B cell (primary cell): ENCODE results near the gene PNLDC1. TPM values are rescaled to one million over a fixed set of nuclear protein-coding genes. Genes with fewer than 3 reads are reported as not detected.
A peak's percentile ranks its signal among the peaks of the same experiment; 100 is the strongest.
"Not testable (repeated sequence)": the region's sequence is repeated elsewhere in the genome, so short reads cannot be mapped to it uniquely, and the experiment has no call there.

ENCODE experiments used
- ATAC-seq: fragments of 200-7000 bp; cut with Tn5 transposase; one replicate; pipeline ENCODE4 v1.10.0; 2021; ENCODE audit warnings: low read depth, mild to moderate bottlenecking, moderate number of reproducible peaks, moderate library complexity
- CTCF ChIA-PET: fragments of 350-600 bp; sonication (Branson Sonifier 250); formaldehyde crosslinking; loops from one replicate; lab custom pipeline; 2021; ENCODE audit warnings: antibody characterized with exemption, inconsistent platforms; lab: Charles Lee
- POLR2A ChIA-PET: fragments of 350-600 bp; sonication (Branson Sonifier 250); formaldehyde crosslinking; loops from one replicate; lab custom pipeline; 2021; ENCODE audit warnings: antibody characterized with exemption; lab: Charles Lee
- DNase-seq: peaks from one replicate; pipeline ENCODE4 v3.0.0; 2013
- H2AFZ ChIP-seq: 2 replicates; pipeline ENCODE4 v1.6.1; 2012; ENCODE audit warnings: mild to moderate bottlenecking, low read depth, low read length; ENCODE audit not compliant: insufficient read depth, poor library complexity, severe bottlenecking
- H3K27ac ChIP-seq, 2 donors: 1 replicate in 1 of 2; 2 replicates in 1 of 2; pipeline ENCODE4 v1.5.1; 2012 to 2013; ENCODE audit warnings: low read length in 2 of 2, mild to moderate bottlenecking in 2 of 2, moderate library complexity in 1 of 2
- H3K27me3 ChIP-seq, 4 experiments: fragments of 200-600 bp in 1 of 4; sonication (generic) in 1 of 4; replicated peaks in 1 of 4; 1 replicate in 2 of 4; 2 replicates in 2 of 4; pipeline versions ENCODE4 v1.6.1 to v1.7.0; 2013 to 2016; ENCODE audit warnings: low read length in 3 of 4, mild to moderate bottlenecking in 2 of 4, mixed read lengths in 1 of 4, moderate library complexity in 1 of 4; ENCODE audit not compliant: insufficient read depth in 4 of 4, control insufficient read depth in 3 of 4; ENCODE audit errors: control extremely low read depth in 1 of 4
- H3K36me3 ChIP-seq, 2 experiments: replicated peaks in 1 of 2; 1 replicate in 1 of 2; 2 replicates in 1 of 2; pipeline versions ENCODE4 v1.6.1 to v1.7.1; 2013; ENCODE audit warnings: low read length in 1 of 2; ENCODE audit not compliant: insufficient read depth in 2 of 2, control insufficient read depth in 1 of 2; ENCODE audit errors: control extremely low read depth in 1 of 2, extremely low read depth in 1 of 2
- H3K4me1 ChIP-seq, 2 donors: fragments of 200-600 bp in 1 of 2; sonication (generic) in 1 of 2; 1 replicate in 1 of 2; 2 replicates in 1 of 2; pipeline versions ENCODE4 v1.5.1 to v1.6.1; 2013 to 2017; ENCODE audit warnings: low read length in 2 of 2; ENCODE audit not compliant: control insufficient read depth in 2 of 2, insufficient read depth in 2 of 2
- H3K4me2 ChIP-seq: replicated peaks from 2 replicates; pipeline ENCODE3; 2012; ENCODE audit warnings: mild to moderate bottlenecking, low read depth, low read length; ENCODE audit not compliant: poor library complexity, severe bottlenecking
- H3K4me3 ChIP-seq, 5 experiments: fragments of 200-600 bp in 1 of 5; sonication (generic) in 1 of 5; 1 replicate in 3 of 5; 2 replicates in 2 of 5; pipeline versions ENCODE4 v1.5.1 to v1.7.0; 2011 to 2016; ENCODE audit warnings: low read length in 4 of 5, mild to moderate bottlenecking in 4 of 5, low read depth in 2 of 5, control low read depth in 1 of 5, moderate library complexity in 1 of 5; ENCODE audit not compliant: insufficient read depth in 1 of 5; ENCODE audit errors: control extremely low read depth in 1 of 5, extremely low read depth in 1 of 5
- H3K79me2 ChIP-seq: fragments of 200-600 bp; sonication (generic); one replicate; pipeline ENCODE4 v1.6.0; 2016; ENCODE audit warnings: low read length; ENCODE audit not compliant: control insufficient read depth, insufficient read depth
- H3K9ac ChIP-seq: fragments of 200-600 bp; sonication (generic); 2 replicates; pipeline ENCODE4 v1.6.1; 2017; ENCODE audit warnings: mild to moderate bottlenecking, low read length, moderate library complexity
- H3K9me3 ChIP-seq, 3 donors: one replicate each; pipeline versions ENCODE4 v1.6.1 to v1.7.1; 2013; ENCODE audit warnings: low read length in 2 of 3; ENCODE audit not compliant: control insufficient read depth in 2 of 3, insufficient read depth in 1 of 3; ENCODE audit errors: control extremely low read depth in 1 of 3
- H4K20me1 ChIP-seq: 2 replicates; pipeline ENCODE4 v1.6.0; 2012; ENCODE audit warnings: mild to moderate bottlenecking, low read length; ENCODE audit not compliant: insufficient read depth, control insufficient read depth, poor library complexity, severe bottlenecking
- H3K27ac Mint-ChIP-seq: one replicate; pipeline ENCODE4 v1.8.0; 2021; ENCODE audit warnings: mixed read lengths
- H3K27me3 Mint-ChIP-seq: one replicate; pipeline ENCODE4 v1.8.0; 2021; ENCODE audit warnings: mixed read lengths
- H3K4me1 Mint-ChIP-seq: one replicate; pipeline ENCODE4 v1.8.0; 2021; ENCODE audit warnings: mixed read lengths
- H3K4me3 Mint-ChIP-seq: one replicate; pipeline ENCODE4 v1.8.0; 2021; ENCODE audit warnings: mixed read lengths
- H3K9me3 Mint-ChIP-seq: one replicate; pipeline ENCODE4 v1.8.0; 2022; ENCODE audit warnings: mixed read lengths; ENCODE audit not compliant: insufficient read depth
- EZH2 ChIP-seq: IDR thresholded peaks from 2 replicates; pipeline ENCODE4 v1.6.1; 2012; ENCODE audit warnings: borderline replicate concordance, low read depth, mild to moderate bottlenecking, moderate library complexity, low read length; ENCODE audit not compliant: insufficient read depth, poor library complexity, severe bottlenecking
- WGBS: methylation state at CpG from one replicate; pipeline ENCODE4 v1.1.5; 2013; ENCODE audit warnings: missing lambda C conversion rate; ENCODE audit not compliant: insufficient coverage; 5-methylcytosine and 5-hydroxymethylcytosine counted together
- intact Hi-C: fragments of 100-400 bp; cut with micrococcal nuclease; formaldehyde crosslinking; loops from one replicate; pipeline ENCODE4 v1.10.0; 2022
- polyA plus RNA-seq: library from polyadenylated mRNA; depleted of rRNA; stranded (reverse); fragments of >200 nt; gene quantifications from 2 replicates; pipeline ENCODE4 v1.2.3, GENCODE V29; 2012
- total RNA-seq, 2 donors: library from RNA; stranded (reverse); fragments of 120-200 nt in 1 of 2; gene quantifications; 1 replicate in 1 of 2; 2 replicates in 1 of 2; pipeline versions ENCODE4 v1.2.3 to v1.2.4, GENCODE V29; 2013 to 2022
- TF ChIP-seq, protein P1 (sequence below): fragments of 200-600 bp; IDR thresholded peaks from one replicate; pipeline ENCODE4 v1.8.0; 2022; ENCODE audit warnings: antibody characterized with exemption, mild to moderate bottlenecking

Gene PNLDC1
- total and polyA plus RNA-seq, 2 donors (not counting 1 experiment from before 2014, with no cell fraction given), result 0.13 to 0.71 TPM

DNA sequence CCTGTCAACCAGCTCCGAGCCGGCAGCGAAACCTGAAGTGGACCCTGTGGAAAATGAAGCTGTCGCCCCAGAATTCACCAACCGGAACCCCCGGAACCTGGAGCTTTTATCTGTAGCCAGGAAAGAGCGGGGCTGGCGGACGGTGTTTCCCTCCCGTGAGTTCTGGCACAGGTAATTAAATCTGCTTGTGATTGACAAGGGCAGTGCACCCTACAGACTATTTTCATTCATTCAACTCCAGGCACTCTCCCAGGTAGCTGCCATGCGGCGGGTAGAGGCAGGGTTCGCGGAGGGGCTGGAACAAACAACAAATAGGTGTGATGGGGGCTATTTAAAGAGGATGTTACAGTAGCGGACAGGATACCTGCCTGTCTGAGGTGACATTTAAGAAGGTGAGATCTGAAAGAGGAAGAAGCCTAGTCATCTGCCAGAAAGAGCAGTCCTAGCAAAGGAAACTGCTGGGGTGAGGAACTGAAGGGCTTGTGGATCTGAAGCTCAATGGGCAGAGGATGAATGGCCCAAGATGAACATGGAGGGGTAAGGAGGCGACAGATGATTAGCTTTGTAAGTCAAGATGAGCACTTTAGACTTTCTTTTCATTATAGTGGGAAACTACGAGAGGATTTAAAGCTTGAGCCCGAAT lies 9.0 kb upstream of the PNLDC1 start:
- Mint-ChIP-seq H3K4me3 (peak overlapping the region; percentile 100), H3K27ac (peak overlapping the region; percentile 95), H3K27me3 (no peaks in the 10 kb centered on the region), H3K9me3 (no peaks in the 10 kb centered on the region), H3K4me1 (peaks cover 50% of the 10 kb centered on the region)
- peaks cover 49% of the 10 kb centered on the region for H4K20me1 ChIP-seq
- intact Hi-C loops, result loop anchor here (2.0 kb wide), 1 partner anchor 182 kb away; no protein-coding TSS in a partner anchor
- H3K9ac ChIP-seq, result peak overlapping the region; percentile 79
- TF ChIP-seq, protein P1, sequence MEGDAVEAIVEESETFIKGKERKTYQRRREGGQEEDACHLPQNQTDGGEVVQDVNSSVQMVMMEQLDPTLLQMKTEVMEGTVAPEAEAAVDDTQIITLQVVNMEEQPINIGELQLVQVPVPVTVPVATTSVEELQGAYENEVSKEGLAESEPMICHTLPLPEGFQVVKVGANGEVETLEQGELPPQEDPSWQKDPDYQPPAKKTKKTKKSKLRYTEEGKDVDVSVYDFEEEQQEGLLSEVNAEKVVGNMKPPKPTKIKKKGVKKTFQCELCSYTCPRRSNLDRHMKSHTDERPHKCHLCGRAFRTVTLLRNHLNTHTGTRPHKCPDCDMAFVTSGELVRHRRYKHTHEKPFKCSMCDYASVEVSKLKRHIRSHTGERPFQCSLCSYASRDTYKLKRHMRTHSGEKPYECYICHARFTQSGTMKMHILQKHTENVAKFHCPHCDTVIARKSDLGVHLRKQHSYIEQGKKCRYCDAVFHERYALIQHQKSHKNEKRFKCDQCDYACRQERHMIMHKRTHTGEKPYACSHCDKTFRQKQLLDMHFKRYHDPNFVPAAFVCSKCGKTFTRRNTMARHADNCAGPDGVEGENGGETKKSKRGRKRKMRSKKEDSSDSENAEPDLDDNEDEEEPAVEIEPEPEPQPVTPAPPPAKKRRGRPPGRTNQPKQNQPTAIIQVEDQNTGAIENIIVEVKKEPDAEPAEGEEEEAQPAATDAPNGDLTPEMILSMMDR, result no peak
- TF ChIP-seq EZH2, result no peak
- H2AFZ ChIP-seq, result peak overlapping the region; percentile 80
- ChIA-PET CTCF (interaction anchor here (0.7 to 3.0 kb wide), 6 partner anchors 21 to 103 kb away, joined by 3 to 13 read pairs (median 4); partner anchors contain the start of gene SOD2), POLR2A (interaction anchor here (0.6 to 3.5 kb wide), 8 partner anchors 13 to 1199 kb away, joined by 3 to 28 read pairs (median 4); partner anchors contain the start of genes ACAT2, SOD2 and WTAP)
- DNase-seq (peak; percentile 54), ATAC-seq (no peak)
- no peaks in the 10 kb centered on the region for H3K27me3 ChIP-seq
- H3K36me3 ChIP-seq, result peaks cover 7 to 50% of the 10 kb centered on the region in 2 experiments
- H3K79me2 ChIP-seq, result peaks cover 73% of the 10 kb centered on the region
- H3K27ac ChIP-seq, result peak overlapping the region; percentile 70 to 96
- peak overlapping the region; percentile 81 for H3K4me2 ChIP-seq
- 16% methylated on average over 15 of the region's 18 CpGs for WGBS
- H3K4me3 ChIP-seq, result peak overlapping the region; percentile 70 to 98 (median 93)
- peaks cover 30 to 32% of the 10 kb centered on the region in 2 donors for H3K4me1 ChIP-seq
- no peaks in the 10 kb centered on the region for H3K9me3 ChIP-seq

DNA sequence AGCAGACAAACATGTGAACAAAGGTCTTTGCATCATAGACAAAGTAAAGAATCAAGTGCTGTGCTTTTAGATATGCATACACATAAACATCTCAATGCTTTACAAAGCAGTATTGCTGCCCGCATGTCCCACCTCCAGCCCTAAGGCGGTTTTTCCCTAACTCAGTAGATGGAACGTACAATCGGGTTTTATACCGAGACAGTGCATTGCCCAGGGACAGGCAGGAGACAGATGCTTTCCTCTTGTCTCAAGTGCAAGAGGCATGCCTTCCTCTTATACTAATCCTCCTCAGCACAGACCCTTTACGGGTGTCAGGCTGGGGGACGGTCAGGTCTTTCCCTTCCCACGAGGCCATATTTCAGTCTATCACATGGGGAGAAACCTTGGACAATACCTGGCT lies 5.1 kb upstream of the PNLDC1 start:
- H3K4me2 ChIP-seq, ATAC-seq, H3K27ac Mint-ChIP-seq, CTCF ChIA-PET, H3K9me3 Mint-ChIP-seq, DNase-seq, H3K27me3 ChIP-seq, H2AFZ ChIP-seq, H3K4me3 Mint-ChIP-seq, H3K27ac ChIP-seq, H3K9ac ChIP-seq, H3K4me3 ChIP-seq, H3K27me3 Mint-ChIP-seq, H3K9me3 ChIP-seq, intact Hi-C loops, POLR2A ChIA-PET: not testable (repeated sequence)
- 93% methylated on average over 6 of the region's 8 CpGs for WGBS
- Histone ChIP-seq H4K20me1 (peaks cover 37% of the 10 kb centered on the region), H3K79me2 (peaks cover 53% of the 10 kb centered on the region), H3K36me3 (peaks cover 20 to 68% of the 10 kb centered on the region in 2 experiments), H3K4me1 (peaks cover 19% of the 10 kb centered on the region in 2 donors)
- peaks cover 30% of the 10 kb centered on the region for H3K4me1 Mint-ChIP-seq
